SKM-1 (cell line): ENCODE measurements around the gene SLC12A7.

Source experiments
- DNase-seq: peaks from one replicate; lab custom pipeline; 2025; ENCODE audit not compliant: unreplicated experiment; lab: John Stamatoyannopoulos, UW

Gene SLC12A7

GRCh38 chr5:1112596-1113331 is 901 bp upstream of the SLC12A7 start:
- DNase-seq, result no peak

- DNase-seq, result no peak
Observed at GRCh38 chr5:1111241-1111726, 579 bp downstream of the SLC12A7 start.

- DNase-seq, result no peak
Observed at GRCh38 chr5:1110307-1111240, 1.3 kb downstream of the SLC12A7 start.

GRCh38 chr5:1109542-1110306 is 2.1 kb downstream of the SLC12A7 start:
- no peak for DNase-seq

GRCh38 chr5:1108865-1109174 is 3.0 kb downstream of the SLC12A7 start:
- no peak for DNase-seq

GRCh38 chr5:1108023-1108864 is 3.6 kb downstream of the SLC12A7 start:
- no peak for DNase-seq

GRCh38 chr5:1107167-1108022 is 4.5 kb downstream of the SLC12A7 start:
- no peak for DNase-seq

- no peak for DNase-seq
Observed at GRCh38 chr5:1106385-1107166, 5.3 kb downstream of the SLC12A7 start.

- DNase-seq, result no peak
Observed at GRCh38 chr5:1105350-1106265, 6.3 kb downstream of the SLC12A7 start.

GRCh38 chr5:1104327-1105006 is 7.4 kb downstream of the SLC12A7 start:
- no peak for DNase-seq

GRCh38 chr5:1103505-1104326 is 8.1 kb downstream of the SLC12A7 start:
- no peak for DNase-seq

- DNase-seq, result no peak
Observed at GRCh38 chr5:1103093-1103492, 8.8 kb downstream of the SLC12A7 start.

GRCh38 chr5:1101961-1102713 is 9.7 kb downstream of the SLC12A7 start:
- DNase-seq, result no peak

GRCh38 chr5:1100664-1101574 is 10.9 kb downstream of the SLC12A7 start:
- DNase-seq, result no peak
